ENCODE data around the gene RELB.
A peak's percentile ranks its signal among the peaks of the same experiment; 100 is the strongest.

Gene RELB

DNA sequence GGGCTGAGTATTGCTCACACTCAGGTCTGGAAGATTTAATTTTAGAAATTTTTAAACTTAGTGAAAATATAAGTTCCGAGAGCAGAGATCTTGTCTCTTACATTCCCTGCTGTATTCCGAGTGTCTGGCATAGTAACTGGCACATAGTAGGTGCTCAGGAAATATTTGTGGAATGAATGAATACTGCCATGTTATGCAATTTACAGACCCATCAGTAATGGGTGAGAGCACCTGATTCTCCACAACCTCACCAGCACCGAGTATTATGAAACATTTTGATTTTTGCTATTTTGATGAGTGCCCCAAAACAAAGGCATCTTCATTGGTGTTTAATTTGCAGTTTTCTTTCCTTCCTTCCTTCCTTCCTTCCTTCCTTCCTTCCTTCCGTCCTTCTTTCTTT is 21.8 kb downstream of the RELB start:
- no peak for DNase-seq

DNA sequence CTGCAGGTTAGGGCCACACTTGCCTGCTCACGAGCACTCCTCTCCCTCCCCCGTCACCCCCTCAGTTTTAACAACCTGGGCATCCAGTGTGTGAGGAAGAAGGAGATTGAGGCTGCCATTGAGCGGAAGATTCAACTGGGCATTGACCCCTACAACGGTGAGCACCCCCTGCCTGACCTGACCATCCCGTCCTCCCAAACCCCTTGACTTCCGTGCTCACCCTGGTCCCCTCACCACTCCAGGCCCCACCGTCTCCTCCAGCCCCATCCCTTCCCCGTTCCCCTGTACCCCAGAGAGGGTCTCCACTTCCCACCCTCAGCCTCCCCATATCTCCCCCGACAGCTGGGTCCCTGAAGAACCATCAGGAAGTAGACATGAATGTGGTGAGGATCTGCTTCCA is 24.0 kb downstream of the RELB start:
- DNase-seq = no peak

DNA sequence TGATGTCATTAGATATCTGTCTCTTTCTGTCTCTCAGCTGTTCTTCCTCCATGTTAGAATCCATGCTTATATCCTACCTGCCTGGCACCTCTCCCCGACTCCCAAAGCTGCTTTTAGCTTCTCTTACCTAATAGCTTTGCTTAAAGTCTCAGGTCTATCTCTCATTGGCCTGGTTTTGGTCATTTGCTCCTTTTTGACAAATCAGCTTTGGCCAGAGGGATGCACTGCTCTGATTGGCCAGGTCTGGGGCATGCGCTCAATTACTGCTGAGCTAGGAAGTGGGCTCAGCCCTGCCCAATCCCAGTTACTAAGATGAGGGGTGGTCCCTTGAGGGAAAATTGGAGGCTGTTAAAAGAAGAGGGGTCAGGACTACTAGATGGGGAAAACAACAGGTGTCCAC is 26.1 kb downstream of the RELB start:
- DNase-seq = no peak

DNA sequence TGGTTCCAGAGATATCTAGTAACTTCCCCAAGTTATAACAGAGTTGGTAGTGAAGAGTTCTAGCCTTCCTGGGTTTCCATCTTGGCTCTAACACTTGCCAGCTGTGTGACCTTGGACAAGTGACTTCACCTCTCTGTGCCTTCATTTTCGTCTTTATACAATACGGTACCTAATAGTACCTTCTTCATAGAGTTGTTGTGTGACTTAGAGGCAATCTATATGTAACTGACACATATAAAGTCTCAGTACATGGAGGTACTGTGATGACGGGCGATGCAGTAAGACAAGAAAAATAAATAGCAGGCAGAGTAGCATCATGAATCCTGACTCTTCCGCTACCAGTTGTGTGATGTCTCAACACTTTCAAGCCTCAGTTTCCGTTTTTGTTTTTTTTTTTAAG is 29.6 kb downstream of the RELB start:
- no peak for DNase-seq

DNA sequence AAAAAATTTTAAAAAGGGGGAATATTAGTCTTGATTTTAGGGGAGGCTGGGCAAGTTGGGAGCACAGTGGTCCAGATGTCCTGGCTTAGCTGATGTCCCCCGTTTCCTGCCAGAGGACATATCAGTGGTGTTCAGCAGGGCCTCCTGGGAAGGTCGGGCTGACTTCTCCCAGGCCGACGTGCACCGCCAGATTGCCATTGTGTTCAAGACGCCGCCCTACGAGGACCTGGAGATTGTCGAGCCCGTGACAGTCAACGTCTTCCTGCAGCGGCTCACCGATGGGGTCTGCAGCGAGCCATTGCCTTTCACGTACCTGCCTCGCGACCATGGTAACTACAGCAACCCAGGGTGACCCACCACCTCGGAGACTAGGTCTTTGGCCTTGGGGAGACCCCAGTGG is 31.2 kb downstream of the RELB start:
- no peak for DNase-seq

DNA sequence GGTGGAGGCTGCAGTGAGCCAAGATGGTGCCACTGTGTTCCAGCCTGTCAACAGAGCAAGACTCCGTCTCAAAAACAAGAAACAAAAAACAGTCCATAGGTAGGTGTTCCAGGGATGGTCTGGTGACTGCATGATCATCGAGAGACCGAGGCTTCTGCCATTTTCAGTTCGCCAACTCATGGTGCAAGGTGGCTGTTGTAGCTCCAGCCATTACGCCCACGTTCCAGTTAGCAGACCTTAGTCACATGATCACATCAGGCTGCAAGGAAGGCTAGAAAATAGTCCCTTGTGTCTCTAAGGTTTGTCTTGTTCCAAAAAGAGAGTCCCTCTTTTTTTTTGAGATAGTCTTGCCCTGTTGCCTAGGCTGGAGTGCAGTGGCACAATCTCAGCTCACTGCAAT is 34.5 kb downstream of the RELB start:
- DNase-seq = no peak

DNA sequence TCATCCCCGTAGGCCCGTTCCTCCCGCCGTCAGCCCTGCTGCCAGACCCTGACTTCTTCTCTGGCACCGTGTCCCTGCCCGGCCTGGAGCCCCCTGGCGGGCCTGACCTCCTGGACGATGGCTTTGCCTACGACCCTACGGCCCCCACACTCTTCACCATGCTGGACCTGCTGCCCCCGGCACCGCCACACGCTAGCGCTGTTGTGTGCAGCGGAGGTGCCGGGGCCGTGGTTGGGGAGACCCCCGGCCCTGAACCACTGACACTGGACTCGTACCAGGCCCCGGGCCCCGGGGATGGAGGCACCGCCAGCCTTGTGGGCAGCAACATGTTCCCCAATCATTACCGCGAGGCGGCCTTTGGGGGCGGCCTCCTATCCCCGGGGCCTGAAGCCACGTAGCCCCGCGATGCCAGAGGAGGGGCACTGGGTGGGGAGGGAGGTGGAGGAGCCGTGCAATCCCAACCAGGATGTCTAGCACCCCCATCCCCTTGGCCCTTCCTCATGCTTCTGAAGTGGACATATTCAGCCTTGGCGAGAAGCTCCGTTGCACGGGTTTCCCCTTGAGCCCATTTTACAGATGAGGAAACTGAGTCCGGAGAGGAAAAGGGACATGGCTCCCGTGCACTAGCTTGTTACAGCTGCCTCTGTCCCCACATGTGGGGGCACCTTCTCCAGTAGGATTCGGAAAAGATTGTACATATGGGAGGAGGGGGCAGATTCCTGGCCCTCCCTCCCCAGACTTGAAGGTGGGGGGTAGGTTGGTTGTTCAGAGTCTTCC is 36.3 kb downstream of the RELB start:
- DNase-seq = no peak

DNA sequence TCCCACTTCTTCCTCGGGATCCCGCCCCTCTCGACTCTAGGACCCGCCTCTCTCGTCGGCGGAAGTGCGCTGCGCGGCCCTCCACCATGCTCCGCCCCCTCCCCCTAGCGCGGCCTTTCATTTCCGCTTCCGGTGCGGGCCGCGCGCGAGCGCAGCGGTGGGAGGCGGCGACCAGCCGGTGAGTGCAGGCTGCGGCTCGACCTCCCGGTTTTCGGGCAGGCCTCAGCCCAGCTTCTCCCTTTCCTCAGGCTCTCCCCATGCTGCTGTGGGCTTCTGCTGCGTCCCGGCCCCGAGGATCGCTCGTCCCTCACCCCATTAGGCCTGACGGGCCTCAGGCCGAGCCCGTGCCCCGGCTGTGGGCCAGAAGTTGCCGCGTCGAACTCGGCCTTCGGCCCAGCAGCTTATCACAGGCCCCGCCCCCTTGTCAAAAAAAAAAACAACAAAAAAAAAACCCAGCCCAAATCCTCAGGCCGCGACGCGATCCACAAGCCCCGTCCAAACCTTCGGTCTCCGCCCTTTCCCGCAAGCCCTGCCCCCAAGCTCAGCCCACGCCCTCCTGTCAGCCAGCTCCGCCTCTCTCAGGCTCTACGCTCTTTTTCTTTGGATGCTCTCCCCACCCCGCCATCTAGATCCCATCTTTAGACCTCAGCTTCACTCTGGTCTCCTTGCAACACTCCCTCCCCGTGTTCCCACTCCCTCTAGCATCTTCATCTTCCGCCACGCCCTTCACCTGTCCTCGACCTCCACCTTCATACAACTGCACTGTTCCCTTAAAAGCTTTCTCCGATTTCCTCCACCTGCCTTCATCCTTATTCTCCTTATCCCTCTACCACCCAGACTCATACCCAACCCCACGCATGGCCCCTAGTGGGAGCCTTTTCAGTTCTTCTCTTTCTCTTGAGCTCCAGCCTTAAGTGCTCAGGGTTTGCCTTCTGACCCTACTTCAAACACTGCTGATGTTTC is 37.9 kb downstream of the RELB start, which contains the start of gene CLASRP:
TSS of gene CLASRP (plus strand) at position 115 of the 963 bp plus-strand sequence. CDS start 1,168 bp downstream, outside the sequence.
- DNase-seq = peak; percentile 88

DNA sequence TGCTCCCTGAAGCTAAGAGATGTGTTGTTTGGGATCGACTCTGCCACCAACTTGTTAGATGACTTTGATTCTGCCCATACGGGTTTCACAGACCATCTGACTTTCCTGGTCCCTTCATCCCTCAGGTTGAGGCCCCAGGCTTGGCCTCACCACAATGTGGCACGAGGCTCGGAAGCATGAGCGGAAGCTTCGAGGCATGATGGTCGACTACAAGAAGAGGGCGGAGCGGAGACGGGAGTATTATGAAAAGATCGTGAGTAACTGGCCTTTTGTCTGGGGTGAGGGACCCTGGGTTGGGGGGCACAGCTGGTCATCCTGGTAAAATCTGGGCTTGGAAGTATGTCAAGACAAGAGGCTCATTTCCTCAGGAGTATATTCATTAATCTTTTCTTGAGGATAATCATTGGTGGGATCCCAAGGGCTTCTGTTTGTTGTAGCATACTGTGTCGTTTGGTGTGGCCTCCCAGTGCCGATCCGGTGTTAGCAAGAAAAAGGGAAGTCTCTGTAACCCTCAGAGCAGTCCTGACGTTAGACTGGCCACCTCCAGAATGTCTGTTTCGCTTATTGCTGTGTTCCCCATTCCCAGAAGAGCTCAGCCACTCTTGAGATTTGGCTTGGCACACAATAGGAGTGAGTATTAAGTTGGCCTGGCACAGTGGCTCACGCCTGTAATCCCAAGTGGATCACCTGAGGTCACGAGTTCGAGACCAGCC is 39.0 kb downstream of the RELB start:
- no peak for DNase-seq

DNA sequence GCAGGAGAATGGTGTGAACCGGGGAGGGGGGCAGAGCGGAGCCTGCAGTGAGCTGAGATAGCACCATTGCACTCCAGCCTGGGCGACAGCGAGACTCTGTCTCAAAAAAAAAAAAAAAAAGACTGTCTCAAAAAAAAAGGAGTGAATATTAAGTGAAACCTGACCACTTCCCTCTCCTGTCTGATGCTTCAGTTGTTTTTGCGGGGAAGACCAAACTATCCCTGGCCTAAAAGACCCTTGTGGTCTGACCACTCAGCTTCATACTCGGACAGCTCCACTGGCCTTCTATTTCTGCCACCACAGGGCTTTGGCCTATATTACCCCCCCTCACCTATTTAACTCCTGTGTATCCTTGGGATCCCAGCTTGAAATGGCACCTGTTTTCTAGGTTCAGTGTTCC is 39.9 kb downstream of the RELB start:
- no peak for DNase-seq

DNA sequence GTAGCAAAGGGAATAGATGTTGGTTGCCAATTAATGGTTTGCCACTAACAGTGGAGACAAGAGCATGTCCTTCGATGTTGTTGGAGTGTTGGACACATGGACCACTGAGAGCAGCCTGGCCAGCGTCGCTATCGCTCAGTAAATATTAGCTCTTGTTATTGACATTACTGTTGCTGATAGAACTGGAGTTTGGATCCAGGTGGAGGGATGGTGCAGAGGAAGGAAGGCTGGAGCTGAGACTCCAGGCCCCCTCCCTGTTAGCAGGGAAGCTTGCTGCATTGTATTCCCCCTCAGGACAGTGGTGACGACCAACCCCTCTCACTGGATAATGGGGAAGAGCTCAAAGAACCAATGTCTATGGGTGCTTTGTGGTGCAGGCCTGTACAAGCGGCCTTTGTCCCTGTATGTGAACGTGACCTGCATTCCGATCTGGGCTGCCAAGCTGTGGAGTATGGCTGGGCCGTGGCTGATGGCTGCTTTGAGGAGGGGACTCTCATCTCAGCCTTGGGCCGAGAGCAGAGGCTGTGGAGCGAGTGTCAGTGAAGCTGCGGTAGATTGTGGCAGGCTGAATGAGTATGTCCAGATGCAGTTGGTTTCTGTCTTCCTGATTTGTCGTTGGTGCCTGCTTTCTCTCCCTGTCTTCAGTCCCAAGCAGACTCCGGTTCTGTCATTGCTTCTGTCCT is 44.5 kb downstream of the RELB start:
- DNase-seq = no peak

DNA sequence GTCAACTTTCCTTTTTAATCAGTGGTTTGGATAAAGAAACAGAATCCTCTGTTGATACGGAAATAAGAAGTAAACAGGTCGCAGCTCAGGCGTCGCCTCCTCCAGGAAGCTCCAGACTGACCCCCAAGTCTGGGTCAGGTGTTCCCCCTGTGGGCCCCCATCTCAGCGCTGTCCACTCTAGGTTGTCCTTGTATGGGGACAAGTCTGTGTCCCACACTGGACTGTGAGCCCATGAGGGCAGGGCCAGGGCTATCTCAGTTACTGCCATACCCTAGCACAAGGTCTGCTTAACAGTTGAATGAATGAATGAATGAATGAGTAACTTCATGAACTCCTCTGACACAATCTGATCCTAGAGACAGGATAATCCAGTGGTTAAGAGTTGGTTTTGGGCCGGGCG is 45.1 kb downstream of the RELB start:
- no peak for DNase-seq

DNA sequence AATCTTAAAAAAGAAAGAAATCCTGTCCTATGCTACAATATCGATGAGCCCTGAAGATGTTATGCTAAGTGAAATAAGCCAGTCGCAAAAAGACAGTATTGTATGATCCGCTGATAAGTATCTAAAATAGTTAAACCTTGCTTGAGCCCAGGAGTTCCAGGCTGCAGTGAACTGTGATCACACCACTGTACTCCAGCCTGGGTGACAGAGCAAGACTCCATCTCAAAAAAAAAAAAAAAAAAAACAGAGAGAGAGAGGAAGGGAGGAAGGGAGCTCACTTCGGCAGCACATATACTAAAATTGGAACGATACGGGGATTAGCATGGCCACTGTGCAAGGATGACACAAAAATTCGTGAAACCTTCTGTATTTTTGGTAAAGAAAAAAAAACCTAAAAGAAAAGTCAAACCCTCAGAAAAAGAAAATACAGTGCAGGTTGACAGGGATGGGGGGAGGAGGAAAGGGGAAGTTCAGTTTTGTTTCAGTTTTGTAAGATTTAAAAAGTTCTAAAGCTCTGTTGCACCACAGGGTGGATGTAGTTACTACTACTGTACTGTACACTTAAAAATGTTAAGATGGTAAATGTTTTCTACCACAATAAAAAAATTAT is 46.0 kb downstream of the RELB start:
- DNase-seq = no peak

DNA sequence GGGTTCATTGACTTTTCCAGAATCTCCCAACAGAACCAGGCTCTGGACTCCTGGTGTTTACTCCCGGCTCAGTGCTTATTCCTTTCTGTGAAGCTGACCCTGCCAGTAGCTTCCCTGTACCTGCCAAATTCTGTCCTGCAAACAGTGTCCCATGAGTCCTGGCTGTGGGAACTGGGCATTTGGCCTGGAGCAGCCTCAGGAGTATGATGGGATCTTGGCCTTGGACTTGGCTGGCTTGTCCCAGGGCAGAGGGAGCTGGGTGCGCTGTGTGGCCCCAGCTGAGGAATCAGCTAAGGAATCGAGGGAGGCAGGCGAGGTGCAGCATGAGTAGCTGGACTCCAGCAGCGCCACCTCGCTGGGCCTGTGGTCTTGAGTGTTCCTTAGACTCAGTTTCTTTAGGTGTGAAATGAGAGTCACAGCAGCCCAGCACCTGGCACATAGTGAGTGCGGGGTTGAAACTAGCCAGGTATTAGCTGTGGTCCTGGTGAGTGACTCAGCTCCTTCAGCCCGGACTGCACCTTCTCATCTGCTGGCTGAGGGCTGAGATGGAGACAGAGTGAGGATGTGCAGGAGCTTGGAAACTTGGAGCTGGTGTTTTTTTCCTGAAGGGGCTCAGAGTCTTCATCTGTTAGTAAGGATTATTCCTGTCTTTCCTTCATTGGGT is 47.9 kb downstream of the RELB start:
- no peak for DNase-seq

DNA sequence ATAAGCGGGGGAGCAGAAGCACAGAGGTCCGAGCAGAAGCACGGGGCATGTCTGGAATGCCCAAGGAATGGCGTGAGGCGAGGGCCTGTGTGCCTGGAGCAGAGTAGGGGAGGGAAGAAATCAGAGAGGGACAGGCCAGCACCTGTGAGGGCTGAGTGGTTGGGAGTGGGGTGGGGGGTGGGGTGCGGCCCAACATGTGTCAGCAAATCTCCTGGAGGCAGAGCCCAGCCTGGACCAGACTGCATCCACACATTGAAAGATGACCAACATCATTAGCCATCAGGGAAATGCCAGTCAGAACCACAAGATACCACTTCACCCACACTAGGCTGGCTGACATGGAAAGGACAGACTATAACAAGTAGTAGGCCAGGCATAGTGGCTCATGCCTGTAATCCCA is 48.8 kb downstream of the RELB start:
- no peak for DNase-seq

DNA sequence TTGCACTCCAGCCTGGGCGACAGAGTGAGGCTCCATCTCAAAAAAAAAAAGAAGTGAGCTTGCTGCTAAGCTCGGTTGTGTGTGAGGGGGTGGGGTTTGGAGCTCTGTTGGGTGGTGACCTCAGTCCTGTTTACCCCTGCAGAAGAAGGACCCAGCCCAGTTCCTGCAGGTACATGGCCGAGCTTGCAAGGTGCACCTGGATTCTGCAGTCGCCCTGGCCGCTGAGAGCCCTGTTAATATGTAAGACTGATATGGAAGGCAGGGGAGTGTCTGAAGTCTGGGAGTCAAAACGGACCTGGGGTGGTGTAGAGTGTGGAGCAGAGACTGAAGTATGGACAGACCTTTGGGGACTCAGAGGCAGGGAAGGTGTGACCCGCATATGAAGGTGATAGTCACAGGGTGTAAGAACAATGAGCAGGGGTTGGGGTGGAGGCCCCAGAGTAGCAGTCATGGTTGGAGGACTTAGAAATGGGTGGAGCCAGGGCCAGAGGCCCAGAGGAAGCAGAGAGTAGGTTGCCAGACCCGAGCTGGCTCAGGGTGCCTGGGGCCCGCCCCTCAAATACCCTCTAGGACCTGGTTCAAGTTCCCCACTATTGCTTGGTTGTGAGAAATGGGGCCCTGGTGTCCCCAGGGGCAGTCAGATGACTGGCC is 50.8 kb downstream of the RELB start:
- no peak for DNase-seq

DNA sequence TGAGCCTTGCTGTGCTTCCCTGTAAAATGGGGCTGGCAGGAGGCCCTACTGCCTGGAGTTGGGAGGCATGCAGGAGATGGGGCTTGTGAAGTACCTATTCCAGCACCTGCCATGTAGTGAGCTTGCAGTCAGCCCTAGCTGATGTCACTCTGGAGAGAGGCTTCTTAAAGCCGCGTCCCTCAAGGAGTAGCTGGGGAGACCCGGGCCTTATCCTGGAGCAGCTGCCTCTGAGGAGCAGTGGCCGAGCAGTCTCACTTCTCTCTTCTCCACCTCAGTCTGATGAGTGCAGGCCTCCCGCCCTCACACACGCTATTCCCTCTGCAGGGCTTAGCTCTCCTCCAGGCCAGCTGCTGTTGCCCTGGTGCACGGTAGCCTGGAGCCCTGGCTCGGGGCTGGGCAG is 55.6 kb downstream of the RELB start:
- no peak for DNase-seq

DNA sequence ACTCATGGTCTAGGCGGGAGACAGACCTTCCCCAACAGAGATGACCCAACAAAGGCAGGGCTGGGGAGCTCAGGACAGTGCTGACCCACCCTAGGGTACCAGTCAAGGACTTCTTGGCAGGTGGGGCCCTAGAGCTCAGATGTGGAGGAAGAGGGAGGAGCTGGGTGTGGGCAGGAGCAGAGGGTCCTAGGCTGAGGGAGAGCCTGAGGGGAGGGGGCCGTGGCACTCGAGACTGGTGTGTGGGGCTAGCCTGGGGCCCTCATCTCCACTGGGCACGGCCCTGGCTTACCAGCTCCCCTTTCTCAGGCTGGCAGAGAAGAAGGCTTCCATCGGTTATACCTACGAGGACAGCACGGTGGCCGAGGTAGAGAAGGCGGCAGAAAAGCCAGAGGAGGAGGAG is 56.2 kb downstream of the RELB start:
- DNase-seq = no peak

DNA sequence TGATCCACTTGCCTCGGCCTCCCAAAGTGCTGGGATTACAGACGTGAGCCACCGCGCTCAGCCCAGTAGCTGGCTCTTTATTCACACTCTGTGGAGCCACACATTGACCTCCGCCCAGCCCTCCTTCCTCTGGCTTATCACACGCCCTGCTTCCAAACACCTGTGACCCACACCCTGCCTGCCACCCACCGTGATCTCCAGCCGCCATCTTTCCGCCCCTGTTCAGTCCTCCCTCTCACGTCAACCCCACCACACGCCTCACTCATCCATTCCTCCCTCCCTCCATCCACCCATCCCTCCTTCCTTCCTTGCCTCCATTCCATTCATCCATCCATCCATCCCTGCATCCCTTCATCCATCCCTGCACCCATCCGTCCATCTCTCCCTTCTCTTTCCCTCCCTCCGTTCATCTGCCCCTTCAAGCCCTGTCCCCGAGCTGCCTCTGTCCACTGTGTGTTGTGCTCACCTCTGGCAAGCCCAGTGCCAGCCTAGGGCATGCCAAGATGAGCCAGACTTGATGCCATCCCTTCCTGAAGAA is 57.4 kb downstream of the RELB start:
- no peak for DNase-seq

DNA sequence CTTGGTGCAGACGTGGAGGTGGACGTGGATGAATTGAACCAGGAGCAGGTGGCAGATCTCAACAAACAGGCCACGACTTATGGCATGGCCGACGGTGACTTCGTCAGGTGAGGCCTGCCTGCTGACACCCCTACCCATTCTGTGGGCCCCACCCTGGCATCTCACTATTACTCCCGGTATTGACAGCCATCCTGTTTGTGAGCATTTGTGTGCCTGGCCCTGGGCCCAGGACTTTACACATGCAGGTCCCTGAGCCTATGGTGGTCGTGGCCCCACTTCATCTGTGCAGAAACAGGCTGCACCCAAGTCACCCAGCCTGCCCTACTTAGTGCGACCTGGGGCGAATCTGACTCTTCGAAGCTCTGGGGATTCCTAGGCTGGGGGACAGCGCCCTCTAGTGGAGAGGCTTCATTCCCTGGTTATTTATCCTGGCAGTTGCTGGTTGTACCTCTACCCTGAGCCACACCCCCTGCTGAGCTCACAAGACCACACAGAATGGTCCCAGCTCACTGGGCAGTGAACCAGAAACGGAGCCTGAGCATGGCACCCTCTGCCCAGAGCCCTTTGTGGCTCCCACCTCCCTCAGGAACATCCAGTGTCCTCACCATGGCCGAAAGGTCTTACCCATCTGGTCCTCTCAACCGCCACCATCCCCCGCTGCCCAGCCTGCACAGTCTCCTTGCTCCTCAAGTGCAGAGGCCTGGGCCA is 58.1 kb downstream of the RELB start:
- DNase-seq = peak; percentile 41
